HG03520 (cell line): ENCODE measurements around the gene WDR89.
"Not testable (repeated sequence)": the region's sequence is repeated elsewhere in the genome, so short reads cannot be mapped to it uniquely, and the experiment has no call there.

Source experiments
- ATAC-seq: cut with Tn5 transposase; IDR thresholded peaks from one replicate; pipeline ENCODE4 v1.9.1; 2021; ENCODE audit warnings: mild to moderate bottlenecking, moderate library complexity; ENCODE audit not compliant: unreplicated experiment

Gene WDR89

DNA sequence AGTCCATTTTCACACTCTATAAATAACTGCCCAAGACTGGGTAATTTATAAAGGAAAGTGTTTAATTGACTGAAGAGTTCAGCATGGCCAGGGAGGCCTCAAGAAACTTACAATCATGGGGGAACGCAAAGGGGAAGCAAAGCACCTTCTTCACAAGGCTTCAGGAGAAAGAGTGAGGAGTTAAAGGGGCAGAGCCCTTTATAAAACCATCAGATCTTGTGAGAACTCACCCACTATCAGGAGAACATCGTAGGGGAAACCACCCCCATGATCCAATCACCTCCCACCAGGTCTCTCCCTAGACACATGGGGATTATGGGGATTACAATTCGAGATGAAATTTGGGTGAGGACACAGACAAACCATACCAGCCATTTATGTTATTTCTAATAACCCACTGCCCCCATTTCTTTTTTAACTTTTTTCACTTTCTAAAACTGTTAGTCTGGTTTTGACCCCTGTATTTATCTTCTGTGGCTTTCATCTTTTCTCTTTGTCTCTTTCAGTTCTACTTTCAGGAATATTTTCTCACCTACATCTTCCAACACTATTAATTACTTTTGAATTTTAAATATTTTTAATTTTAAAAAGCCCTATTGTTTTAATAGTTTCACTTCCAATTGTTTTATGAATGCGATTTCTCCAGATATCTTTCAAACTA lies 44.5 kb downstream of the WDR89 start:
- no peak for ATAC-seq

DNA sequence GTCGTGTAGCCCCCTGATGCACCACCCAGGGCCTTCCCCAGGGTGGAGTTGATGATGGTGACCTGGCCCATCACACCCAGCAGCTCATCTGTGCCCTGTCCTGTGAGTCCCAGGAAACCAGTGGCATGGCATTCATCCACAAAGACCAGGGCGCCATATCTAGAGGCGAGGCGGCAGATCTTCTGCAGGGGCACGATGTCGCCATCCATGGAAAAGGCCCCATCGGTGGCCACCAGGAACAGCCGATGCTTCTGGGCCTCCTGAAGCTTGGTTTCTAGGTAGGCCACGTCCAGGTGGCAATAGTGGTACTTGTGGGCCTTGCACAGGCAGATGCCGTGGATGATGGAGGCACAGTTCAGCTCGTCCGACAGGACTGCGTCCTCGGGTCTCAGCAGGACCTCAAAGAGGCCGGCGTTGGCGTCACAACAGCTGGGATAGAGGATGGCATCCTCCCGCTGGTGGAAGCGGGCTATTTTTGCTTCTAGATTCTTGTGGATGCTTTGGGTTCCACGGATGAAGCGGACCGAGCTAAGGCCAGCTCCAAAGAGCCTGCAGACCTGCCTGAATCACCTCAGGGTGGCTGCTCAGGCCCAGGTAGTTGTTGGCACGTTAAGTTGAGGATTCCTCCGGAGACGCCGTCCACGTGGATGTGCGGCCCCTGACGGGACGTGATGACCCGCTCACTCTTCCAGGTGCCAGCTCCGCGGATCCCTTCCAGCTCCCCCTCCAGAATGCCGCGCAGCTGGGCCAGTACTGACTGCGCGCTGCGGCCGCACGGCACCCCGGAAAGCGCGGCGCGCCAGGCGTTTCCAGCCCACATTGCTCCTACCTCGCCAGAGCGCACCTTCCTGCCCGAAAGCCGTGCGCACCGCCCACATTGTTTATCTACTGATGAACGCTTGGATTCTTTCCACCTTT lies 47.0 kb downstream of the WDR89 start:
- ATAC-seq: no peak

DNA sequence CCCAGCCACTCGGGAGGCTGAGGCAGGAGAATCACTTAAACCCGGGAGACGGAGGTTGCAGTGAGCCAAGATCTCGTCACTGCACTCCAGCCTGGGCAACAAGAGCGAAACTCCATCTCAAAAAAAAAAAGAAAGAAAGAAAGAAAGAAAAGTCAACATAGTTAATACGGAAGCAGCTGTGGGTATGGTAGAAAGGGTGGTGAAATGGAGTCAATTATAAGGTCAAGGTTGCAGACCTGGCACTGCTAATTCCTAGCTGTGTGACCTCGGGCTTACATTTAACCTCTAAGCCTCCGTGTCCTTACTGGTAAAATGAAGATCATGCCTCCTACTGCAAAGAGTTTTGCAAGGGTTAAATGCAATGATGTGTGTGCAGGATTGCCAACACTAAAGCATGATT lies 58.6 kb downstream of the WDR89 start:
- ATAC-seq: not testable (repeated sequence)

DNA sequence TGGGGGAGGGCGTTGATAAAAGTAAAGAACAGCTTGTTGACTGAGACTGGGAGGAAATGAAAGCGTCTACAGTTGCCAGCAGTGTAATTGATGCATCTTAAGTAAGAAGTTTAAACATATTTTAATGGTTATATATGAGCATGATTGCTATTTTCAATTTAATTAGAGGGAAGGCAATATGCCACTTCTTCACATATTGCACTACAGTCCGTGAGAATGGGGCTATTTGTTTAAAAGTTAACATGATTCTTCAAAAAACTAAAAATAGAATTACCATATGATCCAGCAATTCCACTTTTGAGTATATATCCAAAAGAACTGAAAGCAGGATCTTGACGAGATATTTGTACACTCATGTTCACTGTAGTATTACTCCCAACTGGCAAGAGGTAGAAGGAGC lies 60.2 kb downstream of the WDR89 start:
- ATAC-seq: no peak

DNA sequence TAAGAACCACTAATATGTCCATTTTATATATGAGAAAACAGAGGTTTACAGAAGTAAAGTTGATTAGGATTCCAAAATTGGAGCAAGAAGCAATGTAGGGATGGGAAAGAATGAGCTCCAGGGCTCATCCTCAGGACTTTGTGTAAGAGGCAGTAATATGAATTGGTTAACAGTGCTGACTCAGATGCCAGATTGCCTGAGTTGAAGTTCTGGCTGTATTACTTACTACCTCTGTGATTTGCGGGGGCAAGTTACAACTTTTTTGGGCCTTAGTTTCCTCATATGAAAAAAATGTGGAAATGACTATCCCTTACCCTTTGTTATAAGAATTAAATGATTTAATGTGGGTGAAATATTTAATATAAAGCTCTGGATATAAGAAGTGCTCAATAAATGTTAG lies 63.4 kb downstream of the WDR89 start:
- ATAC-seq: no peak

DNA sequence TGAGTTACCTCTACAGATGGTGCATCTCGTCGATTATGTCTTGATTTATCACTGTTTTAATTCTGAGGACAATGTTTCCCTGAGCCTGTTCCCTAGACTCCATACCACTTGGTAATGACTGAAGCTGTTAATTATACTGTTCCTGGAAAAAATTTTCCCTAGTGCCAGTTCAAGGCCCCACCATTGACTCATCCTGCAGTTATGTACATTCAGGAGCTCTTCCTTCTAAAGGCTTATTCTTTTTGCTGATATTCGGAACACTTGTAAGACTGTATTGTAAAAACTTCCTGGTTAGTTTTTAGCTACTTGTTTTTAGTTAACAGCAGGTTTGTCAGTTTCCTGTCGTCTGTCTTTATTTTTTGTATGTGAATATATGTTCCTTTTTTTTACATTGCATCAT lies 68.1 kb downstream of the WDR89 start:
- no peak for ATAC-seq

DNA sequence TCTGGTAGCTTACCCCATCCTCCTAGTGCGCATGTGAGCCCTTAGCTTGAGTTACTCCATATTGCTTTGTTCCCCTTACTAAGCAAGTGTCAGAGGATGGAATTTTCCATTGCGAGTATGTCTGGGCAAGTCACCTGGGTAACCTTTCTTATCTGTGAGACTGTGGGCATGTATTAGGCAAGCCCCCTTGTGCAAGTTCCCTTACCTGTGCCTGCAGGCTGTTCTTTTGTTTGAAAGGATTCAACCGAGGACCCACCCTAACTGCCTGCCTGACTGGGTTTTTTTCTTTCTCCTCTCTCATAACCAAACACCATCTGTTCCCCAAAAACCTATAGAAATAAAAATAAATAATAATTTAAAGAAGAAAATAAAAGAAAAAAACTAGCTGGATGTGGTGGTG lies 76.2 kb downstream of the WDR89 start:
- no peak for ATAC-seq

DNA sequence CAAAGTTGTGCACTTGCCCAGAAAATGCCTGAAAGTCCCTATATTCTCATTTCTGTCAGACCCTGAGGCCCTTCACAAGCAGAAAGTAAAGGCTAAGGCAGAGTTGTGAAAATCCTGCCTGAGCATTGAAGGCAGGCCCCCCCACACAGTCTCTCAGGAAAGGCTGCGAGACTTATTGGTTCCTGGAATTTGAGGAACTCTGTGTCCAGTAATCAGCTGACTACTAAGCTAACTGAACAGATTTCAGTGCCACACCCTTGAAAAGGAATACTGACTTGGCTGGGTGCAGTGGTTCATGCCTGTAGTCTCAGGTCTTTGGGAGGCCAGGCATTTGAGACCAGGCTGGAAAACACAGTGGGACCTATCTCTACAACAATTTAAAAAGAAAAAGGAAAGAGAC lies 77.4 kb downstream of the WDR89 start:
- no peak for ATAC-seq

DNA sequence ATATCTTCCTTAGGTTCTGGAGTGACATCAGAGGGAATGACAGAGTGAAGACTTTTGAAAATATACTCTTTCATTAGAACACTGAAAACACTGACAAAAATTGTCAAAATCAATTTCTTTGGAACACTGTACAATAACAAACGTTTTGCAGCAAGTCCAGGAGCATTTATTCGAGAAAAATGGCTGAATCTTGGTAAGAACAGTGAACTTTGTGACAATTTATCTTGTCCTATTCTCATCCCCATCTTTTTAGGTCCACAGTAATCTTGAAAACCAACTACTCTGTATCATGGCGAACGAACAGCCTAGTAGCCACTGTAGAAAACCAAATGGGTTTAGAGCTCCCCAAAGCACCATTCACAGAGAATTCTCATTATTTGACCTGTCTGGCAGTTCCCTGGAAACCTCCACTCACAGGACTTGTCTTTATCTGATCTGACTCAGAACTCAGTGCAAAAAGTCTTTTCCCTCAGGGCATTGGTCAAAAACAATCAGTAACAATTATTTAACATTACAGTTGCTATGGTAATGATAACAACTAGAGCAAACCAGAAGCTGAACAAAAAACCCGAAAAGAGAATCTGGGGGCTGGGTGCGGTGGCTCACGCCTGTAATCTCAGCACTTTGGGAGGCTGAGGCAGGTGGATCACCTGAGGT lies 78.2 kb downstream of the WDR89 start:
- ATAC-seq: no peak

DNA sequence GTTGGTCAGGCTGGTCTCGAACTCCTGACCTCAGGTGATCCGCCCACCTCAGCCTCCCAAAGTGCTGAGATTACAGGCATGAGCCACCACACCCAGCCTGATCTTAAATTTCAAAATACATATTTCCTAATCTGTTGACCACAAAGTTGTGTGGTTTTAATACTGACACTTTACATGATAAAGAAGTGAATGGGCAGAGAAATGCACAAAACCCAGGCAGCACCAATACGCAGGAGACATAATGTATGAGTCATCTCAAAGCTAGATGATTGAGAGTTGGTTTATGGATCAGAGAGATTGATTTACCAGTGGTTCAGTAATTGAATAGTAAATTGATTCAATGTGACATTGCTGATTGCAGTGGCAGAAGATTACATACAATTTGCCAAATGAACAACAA lies 79.3 kb downstream of the WDR89 start:
- ATAC-seq: no peak

DNA sequence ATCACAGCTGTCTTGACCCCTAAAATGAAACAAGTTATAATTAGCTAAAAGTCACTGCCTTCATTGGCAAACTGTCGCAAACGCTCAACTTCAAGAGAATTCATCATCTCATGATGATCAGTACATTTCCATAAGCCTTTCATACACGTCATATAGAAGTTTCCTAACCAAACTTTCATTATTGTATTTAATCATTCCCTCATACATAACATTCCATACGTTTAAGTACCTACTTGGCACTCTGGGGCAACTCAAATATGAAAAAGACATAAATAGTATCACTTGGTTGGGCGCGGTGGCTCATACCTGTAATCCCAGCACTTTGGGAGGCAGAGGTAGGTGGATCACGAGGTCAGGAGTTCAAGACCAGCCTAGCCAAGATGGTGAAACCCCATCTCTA lies 86.1 kb downstream of the WDR89 start:
- ATAC-seq: no peak

DNA sequence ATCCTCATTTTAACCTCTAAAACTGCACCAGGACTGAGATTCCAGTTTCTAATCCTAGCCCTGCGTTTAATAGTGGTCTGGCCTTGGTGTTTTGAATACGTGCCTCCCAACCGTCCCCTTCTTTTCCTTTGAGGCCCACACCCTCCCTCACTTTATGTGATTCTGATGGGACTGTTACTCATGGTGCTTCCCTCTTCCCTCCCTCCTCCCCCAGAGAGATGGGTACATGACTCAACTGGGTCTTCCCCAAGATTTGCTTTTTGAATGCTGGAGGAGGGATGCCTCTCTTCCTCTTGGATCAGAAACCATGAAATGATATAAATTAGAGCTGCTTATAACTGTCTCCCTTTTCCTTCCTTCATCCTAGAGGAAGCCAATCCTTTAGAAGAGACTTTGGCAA lies 90.3 kb downstream of the WDR89 start:
- no peak for ATAC-seq

DNA sequence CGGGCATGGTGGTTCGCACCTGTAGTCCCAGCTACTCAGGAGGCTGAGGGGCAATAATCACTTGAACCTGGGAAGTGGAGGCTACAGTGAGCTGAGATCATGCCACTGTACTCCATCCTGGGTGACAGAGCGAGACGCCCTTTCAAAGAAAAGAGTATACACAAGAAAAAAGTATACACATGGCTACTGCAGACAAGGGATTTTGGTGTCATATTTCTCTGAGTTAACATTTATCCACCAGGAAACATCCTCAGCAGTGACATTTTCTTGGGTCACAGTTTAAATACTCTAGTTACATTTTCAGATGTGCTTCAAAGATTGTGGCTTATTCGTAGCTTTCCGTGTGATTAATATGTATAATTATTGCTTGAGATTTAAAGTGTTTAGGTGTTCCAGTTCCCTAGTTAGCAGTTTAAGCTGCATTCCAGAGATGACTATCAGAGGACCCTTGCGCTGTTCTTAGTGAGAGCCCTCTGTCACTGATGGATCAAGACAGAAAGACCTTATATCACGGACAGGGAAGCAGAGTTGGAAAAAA lies 93.8 kb downstream of the WDR89 start:
- ATAC-seq: no peak
